ENCODE results near the gene DNM3.
A peak's percentile ranks its signal among the peaks of the same experiment; 100 is the strongest.

- TF ChIP-seq POLR2A (IDR thresholded peaks at IDR 0.05) (no peak), CTCF (IDR thresholded peaks at IDR 0.05) (peak; percentile 39 to 74 (median 69))
Observed at GRCh38 chr1:172089768-172090510, 248.6 kb downstream of the DNM3 start.
